SK-N-SH (cell line): ENCODE measurements around the gene RAB18. TPM values are rescaled to one million over a fixed set of nuclear protein-coding genes. Genes with fewer than 3 reads are reported as not detected.

ENCODE experiments used
- CTCF ChIA-PET: fragments of 300-600, 350-600 bp; formaldehyde crosslinking; extraction: SDS; loops from one replicate; lab custom pipeline; 2021; lab: Yijun Ruan, JAX
- POLR2A ChIA-PET: fragments of 350-600 bp; sonication (Branson Sonifier 250); formaldehyde crosslinking; extraction: SDS; loops from one replicate; lab custom pipeline; 2020; ENCODE audit warnings: antibody characterized with exemption, inconsistent platforms; lab: Yijun Ruan, JAX
- DNase-seq: peaks from one replicate; pipeline ENCODE4 v3.0.0; 2012
- H2AFZ ChIP-seq: fragments of 200-600 bp; sonication (generic); 2 replicates; pipeline ENCODE4 v1.8.1; 2016; ENCODE audit warnings: antibody characterized with exemption, mild to moderate bottlenecking, low read depth
- H3F3A ChIP-seq: fragments of 200-600 bp; sonication (generic); replicated peaks from 2 replicates; pipeline ENCODE3; 2016; ENCODE audit warnings: antibody characterized with exemption, mild to moderate bottlenecking; ENCODE audit not compliant: insufficient read depth
- H3K27ac ChIP-seq, 2 experiments: fragments of 200-500 bp in 1 of 2; fragments of 200-600 bp in 1 of 2; sonication (Bioruptor generic) in 1 of 2; sonication (generic), shearing (Covaris generic) in 1 of 2; 2 replicates each; pipeline versions ENCODE4 v1.5.1 to v1.6.1; 2014 to 2016; ENCODE audit warnings: low read depth in 2 of 2, inconsistent platforms in 1 of 2, low read length in 1 of 2, mild to moderate bottlenecking in 1 of 2, mixed read lengths in 1 of 2
- H3K27me3 ChIP-seq: fragments of 200-600 bp; sonication (generic), shearing (Covaris generic); 2 replicates; pipeline ENCODE4 v1.6.1; 2016; ENCODE audit warnings: mixed run types; ENCODE audit not compliant: insufficient read depth
- H3K36me3 ChIP-seq, 2 experiments: fragments of 200-500 bp in 1 of 2; fragments of 200-600 bp in 1 of 2; sonication (Bioruptor generic) in 1 of 2; sonication (generic) in 1 of 2; replicated peaks in 1 of 2; 2 replicates each; pipeline versions ENCODE3 to v1.5.1; 2014 to 2016; ENCODE audit warnings: low read length in 1 of 2, mild to moderate bottlenecking in 1 of 2; ENCODE audit not compliant: insufficient read depth in 2 of 2, control insufficient read depth in 1 of 2
- H3K4me1 ChIP-seq, 2 experiments: fragments of 200-500 bp in 1 of 2; fragments of 200-600 bp in 1 of 2; sonication (Bioruptor generic) in 1 of 2; sonication (generic), shearing (Covaris generic) in 1 of 2; 2 replicates each; pipeline versions ENCODE4 v1.5.1 to v1.6.1; 2014 to 2016; ENCODE audit warnings: low read depth in 1 of 2, low read length in 1 of 2, mixed run types in 1 of 2; ENCODE audit not compliant: insufficient read depth in 2 of 2, control insufficient read depth in 1 of 2
- H3K4me2 ChIP-seq: fragments of 200-600 bp; sonication (generic), shearing (Covaris generic); 2 replicates; pipeline ENCODE4 v1.6.1; 2017; ENCODE audit warnings: mixed run types
- H3K4me3 ChIP-seq, 2 experiments: fragments of 200-500 bp in 1 of 2; fragments of 200-600 bp in 1 of 2; sonication (Bioruptor generic) in 1 of 2; sonication (generic), shearing (Covaris generic) in 1 of 2; 2 replicates each; pipeline versions ENCODE4 v1.5.1 to v1.8.1; 2014 to 2016; ENCODE audit warnings: low read depth in 2 of 2, inconsistent platforms in 1 of 2, low read length in 1 of 2, mild to moderate bottlenecking in 1 of 2, mixed read lengths in 1 of 2, moderate library complexity in 1 of 2
- H3K79me2 ChIP-seq: fragments of 200-600 bp; sonication (generic); 2 replicates; pipeline ENCODE4 v1.8.1; 2017; ENCODE audit warnings: mild to moderate bottlenecking; ENCODE audit not compliant: insufficient read depth
- H3K9ac ChIP-seq: fragments of 200-600 bp; sonication (generic); 2 replicates; pipeline ENCODE4 v1.6.1; 2017; ENCODE audit warnings: mixed run types
- H3K9me2 ChIP-seq: fragments of 200-600 bp; sonication (generic); 2 replicates; pipeline ENCODE4 v1.6.1; 2017; ENCODE audit warnings: mixed run types
- H3K9me3 ChIP-seq: fragments of 200-600 bp; sonication (generic); 2 replicates; pipeline ENCODE4 v1.6.1; 2017; ENCODE audit warnings: mixed run types, mild to moderate bottlenecking, moderate library complexity
- H4K20me1 ChIP-seq: fragments of 200-600 bp; sonication (generic); 2 replicates; pipeline ENCODE4 v1.6.1; 2017; ENCODE audit warnings: mild to moderate bottlenecking, mixed run types; ENCODE audit not compliant: insufficient read depth
- CTCF ChIP-seq: fragments of 200-600 bp; sonication (generic); IDR thresholded peaks from 2 replicates; pipeline ENCODE4 v1.6.1; 2017; ENCODE audit warnings: antibody characterized with exemption, mild to moderate bottlenecking, moderate library complexity
- EZH2phosphoT487 ChIP-seq: fragments of 200-600 bp; sonication (generic); IDR thresholded peaks from 2 replicates; pipeline ENCODE4 v1.6.1; 2017; ENCODE audit warnings: low read depth, mixed run types, mild to moderate bottlenecking, antibody characterized with exemption, moderate library complexity, borderline replicate concordance
- FOXJ3 ChIP-seq: sonication (generic); formaldehyde crosslinking; IDR thresholded peaks from 2 replicates; pipeline ENCODE4 v1.5.1; 2020; ENCODE audit warnings: mild to moderate bottlenecking, missing genetic modification reagents
- FOXM1 ChIP-seq: IDR thresholded peaks from 2 replicates; pipeline ENCODE4 v1.4.0; 2012; ENCODE audit warnings: low read depth, mild to moderate bottlenecking
- GATA2 ChIP-seq: sonication (generic); formaldehyde crosslinking; IDR thresholded peaks from 2 replicates; pipeline ENCODE4 v1.5.0; 2020; ENCODE audit warnings: mild to moderate bottlenecking, missing genetic modification reagents
- IRF3 ChIP-seq: fragments of 150-350 bp; IDR thresholded peaks from 2 replicates; pipeline ENCODE4 v1.6.1; 2016; ENCODE audit warnings: mild to moderate bottlenecking, low read depth, low read length
- MEF2A ChIP-seq: IDR thresholded peaks from 2 replicates; pipeline ENCODE4 v1.4.0; 2012; ENCODE audit warnings: low read depth, borderline replicate concordance
- NFIC ChIP-seq: IDR thresholded peaks from 2 replicates; pipeline ENCODE4 v1.4.0; 2012; ENCODE audit warnings: borderline replicate concordance
- NRF1 ChIP-seq: IDR thresholded peaks from 2 replicates; pipeline ENCODE4 v1.6.1; 2012; ENCODE audit warnings: low read depth, mild to moderate bottlenecking, low read length
- PBX3 ChIP-seq: IDR thresholded peaks from 2 replicates; pipeline ENCODE4; 2012
- RAD21 ChIP-seq: IDR thresholded peaks from 2 replicates; pipeline ENCODE4 v1.6.1; 2012; ENCODE audit warnings: mild to moderate bottlenecking, low read length
- REST ChIP-seq: IDR thresholded peaks from 2 replicates; pipeline ENCODE4 v1.6.1; 2012; ENCODE audit warnings: mild to moderate bottlenecking, low read depth, low read length, moderate library complexity
- RXRA ChIP-seq: IDR thresholded peaks from 2 replicates; pipeline ENCODE4 v1.4.0; 2012; ENCODE audit warnings: low read depth, mild to moderate bottlenecking, borderline replicate concordance
- SMC3 ChIP-seq: IDR thresholded peaks from 2 replicates; pipeline ENCODE4 v1.6.1; 2012; ENCODE audit warnings: low read depth, low read length, improper control_type of control experiment
- TAF1 ChIP-seq: IDR thresholded peaks from 2 replicates; pipeline ENCODE4 v1.6.1; 2012; ENCODE audit warnings: low read depth, mild to moderate bottlenecking, low read length, moderate library complexity, borderline replicate concordance
- TEAD4 ChIP-seq: IDR thresholded peaks from 2 replicates; pipeline ENCODE4 v1.4.0; 2012; ENCODE audit warnings: mild to moderate bottlenecking, borderline replicate concordance; ENCODE audit not compliant: insufficient read depth
- YY1 ChIP-seq: IDR thresholded peaks from 2 replicates; pipeline ENCODE4 v1.4.0; 2012; ENCODE audit warnings: low read depth, mild to moderate bottlenecking
- WGBS: methylation state at CpG from one replicate; pipeline ENCODE4 v1.1.6; 2017; ENCODE audit warnings: low lambda C conversion rate; 5-methylcytosine and 5-hydroxymethylcytosine counted together
- polyA plus RNA-seq, 3 experiments: library from polyadenylated mRNA; depleted of rRNA; stranded (reverse); fragments of >200 nt; gene quantifications; 2 replicates each; pipeline ENCODE4 v1.2.3, GENCODE V29; 2012
- TF ChIP-seq, protein P1 (sequence below): IDR thresholded peaks from 2 replicates; pipeline ENCODE4 v1.4.0; 2012; ENCODE audit warnings: low read depth, borderline replicate concordance

The RAB18 gene
- polyA plus RNA-seq, 1 of the 3 experiments (the other 2 are of a cell fraction): 10.2 TPM

DNA sequence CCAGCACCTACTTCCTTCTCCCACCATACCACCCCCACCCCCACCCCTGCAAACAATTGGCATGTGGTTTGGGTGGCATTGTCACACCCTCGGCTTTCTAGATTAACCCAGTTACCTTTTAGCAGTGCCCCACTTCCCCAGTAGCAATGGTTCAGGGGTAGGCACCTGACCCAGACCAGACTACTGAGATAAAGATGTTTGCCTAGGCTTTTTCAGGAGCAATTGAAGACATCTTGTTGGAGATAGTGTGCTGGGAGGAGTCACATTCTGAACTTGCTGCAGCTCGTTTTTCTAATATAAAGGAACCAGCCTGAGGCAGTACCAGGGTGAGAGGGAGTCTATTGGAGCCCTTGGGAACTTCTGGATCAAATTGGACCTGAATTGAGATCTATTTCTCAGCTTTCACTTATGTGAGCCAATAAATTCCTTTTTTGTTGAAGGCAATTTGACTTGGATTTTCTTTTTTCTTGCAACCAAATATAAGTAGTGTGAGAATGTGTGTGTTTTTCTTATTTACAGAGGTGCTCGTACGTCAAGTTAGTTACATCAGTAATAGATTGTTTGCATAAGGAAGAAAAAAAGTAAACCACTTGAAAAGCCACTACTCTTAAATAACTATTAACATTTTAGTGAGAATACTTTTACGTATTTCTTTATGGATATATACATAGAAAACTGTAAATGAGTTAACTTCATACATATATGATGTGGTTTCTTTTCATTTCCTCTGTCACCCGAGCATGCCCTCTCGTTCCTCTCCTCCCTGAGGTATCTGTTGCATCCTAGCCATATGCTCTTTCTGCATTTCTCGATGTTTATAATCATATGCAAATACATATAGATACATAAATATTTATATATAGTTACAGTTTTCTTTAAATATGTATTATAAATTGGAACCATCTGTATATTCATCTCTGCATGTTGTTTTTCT lies 38.0 kb downstream of the RAB18 start (continued):
- TF ChIP-seq SMC3: no peak
- no peak for TF ChIP-seq TAF1
- no peak for TF ChIP-seq NRF1
- no peak for TF ChIP-seq REST
- no peak for TF ChIP-seq RAD21
- TF ChIP-seq RXRA: no peak
- TF ChIP-seq FOXJ3 (CRISPR knock-in tag): no peak
- no peak for TF ChIP-seq MEF2A
- no peak for TF ChIP-seq YY1

DNA sequence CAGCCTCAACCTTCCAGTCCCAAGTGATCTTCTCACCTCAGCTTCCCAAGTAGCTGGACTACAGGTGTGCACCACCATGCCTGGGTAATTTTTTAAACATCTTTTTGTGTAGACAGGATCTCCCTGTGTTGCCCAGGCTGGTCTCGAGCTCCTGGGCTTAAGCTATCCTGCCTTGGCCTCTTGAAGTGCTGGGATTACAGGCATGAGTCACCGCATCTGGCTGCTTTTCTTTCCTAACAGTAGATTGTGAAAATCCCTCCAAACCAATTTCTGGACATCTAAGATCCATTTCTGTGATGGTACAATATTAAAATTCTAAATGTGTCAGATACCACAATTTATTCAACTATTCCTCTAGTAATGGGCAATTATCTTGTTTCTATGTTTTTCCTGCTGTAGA lies 38.7 kb downstream of the RAB18 start:
- CTCF ChIA-PET: no interaction called here
- no peak for TF ChIP-seq RAD21
- TF ChIP-seq YY1: no peak
- TF ChIP-seq FOXM1: no peak
- no peak for TF ChIP-seq MEF2A
- no peak for TF ChIP-seq EZH2phosphoT487
- TF ChIP-seq, protein P1, sequence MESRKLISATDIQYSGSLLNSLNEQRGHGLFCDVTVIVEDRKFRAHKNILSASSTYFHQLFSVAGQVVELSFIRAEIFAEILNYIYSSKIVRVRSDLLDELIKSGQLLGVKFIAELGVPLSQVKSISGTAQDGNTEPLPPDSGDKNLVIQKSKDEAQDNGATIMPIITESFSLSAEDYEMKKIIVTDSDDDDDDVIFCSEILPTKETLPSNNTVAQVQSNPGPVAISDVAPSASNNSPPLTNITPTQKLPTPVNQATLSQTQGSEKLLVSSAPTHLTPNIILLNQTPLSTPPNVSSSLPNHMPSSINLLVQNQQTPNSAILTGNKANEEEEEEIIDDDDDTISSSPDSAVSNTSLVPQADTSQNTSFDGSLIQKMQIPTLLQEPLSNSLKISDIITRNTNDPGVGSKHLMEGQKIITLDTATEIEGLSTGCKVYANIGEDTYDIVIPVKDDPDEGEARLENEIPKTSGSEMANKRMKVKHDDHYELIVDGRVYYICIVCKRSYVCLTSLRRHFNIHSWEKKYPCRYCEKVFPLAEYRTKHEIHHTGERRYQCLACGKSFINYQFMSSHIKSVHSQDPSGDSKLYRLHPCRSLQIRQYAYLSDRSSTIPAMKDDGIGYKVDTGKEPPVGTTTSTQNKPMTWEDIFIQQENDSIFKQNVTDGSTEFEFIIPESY: no peak
- TF ChIP-seq IRF3: no peak
- no peak for TF ChIP-seq CTCF
- no peak for TF ChIP-seq TEAD4
- no peak for TF ChIP-seq GATA2
- TF ChIP-seq TAF1: no peak
- no peak for TF ChIP-seq NFIC
- no peak for TF ChIP-seq PBX3
- no peak for TF ChIP-seq FOXJ3 (CRISPR knock-in tag)

More for the DNA sequence above, 38.7 kb downstream of the RAB18 start:
- Histone ChIP-seq H4K20me1 (no peaks in the 10 kb centered on the region), H3K9ac (no peak overlapping the region), H3K79me2 (no peaks in the 10 kb centered on the region), H3K9me3 (no peaks in the 10 kb centered on the region), H3K9me2 (no peaks in the 10 kb centered on the region), H3F3A (no peaks in the 10 kb centered on the region), H3K4me1 (no peaks in the 10 kb centered on the region), H3K27ac (no peak overlapping the region), H2AFZ (no peak overlapping the region), H3K36me3 (peaks cover 25 to 34% of the 10 kb centered on the region in 2 experiments), H3K4me3 (no peak overlapping the region), H3K27me3 (no peaks in the 10 kb centered on the region), H3K4me2 (no peak overlapping the region)
- no peak for DNase-seq
- WGBS: 89% methylated on average over 2 of the region's 2 CpGs
- POLR2A ChIA-PET: no interaction called here
